ENCODE data around the gene EGLN1. TPM values are rescaled to one million over a fixed set of nuclear protein-coding genes. Genes with fewer than 3 reads are reported as not detected.

The EGLN1 gene
- total RNA-seq, 1 donor from 2014 or later, result 50.7 TPM

DNA sequence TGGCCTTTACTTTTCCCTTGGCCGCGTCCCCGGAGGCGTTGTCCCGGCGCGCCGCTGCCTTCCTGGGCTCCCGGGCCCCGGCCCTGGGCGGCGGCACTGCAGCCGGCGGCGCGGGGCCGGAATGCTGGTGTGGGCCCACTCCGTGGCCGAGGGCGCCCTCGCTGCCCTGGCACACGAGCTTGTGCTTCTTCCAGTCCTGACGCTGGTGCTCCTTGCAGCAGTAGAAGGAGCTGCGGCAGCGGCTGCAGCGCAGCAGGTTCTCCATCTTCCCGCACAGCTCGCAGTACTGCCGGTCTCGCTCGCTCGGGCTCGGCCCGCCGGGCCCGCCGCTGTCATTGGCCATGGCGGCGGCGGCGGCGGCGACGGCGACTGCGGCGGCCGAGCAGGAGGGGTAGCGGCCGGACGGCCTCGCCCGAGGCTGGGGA lies 529 bp downstream of the EGLN1 start:
- DNase-seq (ENCODE audit: low read depth in 2 of 2), result peak in 1 of 2 donors; percentile 66

- DNase-seq (ENCODE audit: low read depth in 2 of 2), result peak in 1 of 2 donors; percentile 66
Measured at GRCh38 chr1:231420959-231421545, 1.0 kb downstream of the EGLN1 start.

GRCh38 chr1:231420299-231420958 lies 1.7 kb downstream of the EGLN1 start:
- peak in 1 of 2 donors; percentile 48 for DNase-seq (ENCODE audit: low read depth in 2 of 2)

DNA sequence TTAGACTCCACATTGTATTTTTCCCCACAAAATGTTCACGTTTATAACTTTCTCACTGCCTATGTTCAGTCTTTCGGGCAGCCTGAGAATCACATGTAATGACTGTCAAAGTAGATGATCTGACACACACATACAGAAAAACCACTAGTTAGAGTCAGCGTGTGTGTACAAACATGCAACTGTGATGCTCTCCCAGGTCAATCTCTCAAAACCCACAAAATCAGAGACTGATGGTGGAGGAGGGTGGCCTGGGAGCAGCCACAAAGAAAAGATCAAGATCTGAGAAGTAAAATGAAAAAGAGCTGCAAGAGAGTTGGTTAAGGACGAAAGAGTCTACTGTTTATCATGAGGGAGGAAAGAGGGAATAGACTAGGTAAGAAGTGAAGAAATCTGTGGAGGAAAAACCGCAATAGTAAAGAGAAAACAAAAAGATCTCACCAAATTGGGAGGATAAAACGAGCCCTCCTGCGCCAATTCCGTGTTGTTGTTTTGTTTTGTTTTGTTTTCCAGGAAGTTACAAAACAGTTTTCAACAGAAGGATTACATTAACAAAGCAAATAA lies 2.3 kb downstream of the EGLN1 start:
- no peak for DNase-seq (ENCODE audit: low read depth in 2 of 2)

DNA sequence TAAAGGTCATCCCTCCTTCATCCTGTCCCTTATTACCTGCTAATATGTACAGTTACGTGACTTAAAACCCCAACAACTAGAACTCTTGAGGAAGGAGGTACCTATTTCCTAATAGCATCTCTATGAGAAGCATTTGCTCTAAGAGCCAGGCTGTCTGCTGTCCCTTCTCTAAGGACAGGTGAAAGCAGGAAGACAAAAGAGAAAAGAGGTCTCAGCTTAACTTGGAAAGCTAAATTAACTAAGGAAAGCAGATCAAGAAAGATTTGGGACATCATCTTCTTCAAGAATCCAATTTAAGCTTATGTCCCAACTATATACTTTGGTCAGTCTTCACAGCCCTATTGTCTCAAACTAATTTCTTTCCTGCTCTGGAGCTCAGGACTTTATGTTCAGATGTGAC lies 2.9 kb downstream of the EGLN1 start:
- no peak for DNase-seq (ENCODE audit: low read depth in 2 of 2)

- no peak for DNase-seq (ENCODE audit: low read depth in 2 of 2)
Measured at GRCh38 chr1:231418741-231419107, 3.4 kb downstream of the EGLN1 start.

- no peak for DNase-seq (ENCODE audit: low read depth in 2 of 2)
Measured at GRCh38 chr1:231418101-231418740, 3.9 kb downstream of the EGLN1 start.

GRCh38 chr1:231417513-231417912 lies 4.6 kb downstream of the EGLN1 start:
- DNase-seq (ENCODE audit: low read depth in 2 of 2), result no peak

GRCh38 chr1:231416901-231417300 lies 5.2 kb downstream of the EGLN1 start:
- no peak for DNase-seq (ENCODE audit: low read depth in 2 of 2)

DNA sequence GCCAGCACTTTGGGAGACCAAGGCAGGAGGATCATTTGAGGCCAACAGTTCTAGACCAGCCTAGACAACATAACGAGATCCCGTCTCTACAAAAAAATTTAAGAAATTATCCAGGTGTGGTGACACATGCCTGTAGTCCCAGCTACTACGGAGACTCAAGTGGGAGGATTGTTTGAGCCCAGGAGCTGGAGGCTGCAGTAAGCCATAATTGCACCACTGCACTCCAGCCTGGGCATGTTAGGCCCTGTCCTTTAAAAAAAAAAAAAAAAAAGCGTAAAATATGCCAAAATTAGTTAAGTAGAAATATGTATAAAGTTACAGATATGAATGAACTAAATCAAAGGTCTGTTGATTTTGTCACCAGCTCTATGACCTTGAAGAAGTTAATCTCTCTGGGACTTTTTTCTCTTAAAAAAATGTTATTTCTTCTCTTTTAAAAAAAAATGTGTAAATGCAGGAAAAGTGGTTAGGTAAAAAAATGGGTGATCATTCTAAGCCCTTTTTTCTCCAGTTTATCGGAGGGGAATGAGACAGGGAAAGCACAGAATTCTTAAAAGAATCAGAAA lies 7.0 kb downstream of the EGLN1 start:
- DNase-seq (ENCODE audit: low read depth in 2 of 2), result no peak

GRCh38 chr1:231414260-231415016 lies 7.6 kb downstream of the EGLN1 start:
- DNase-seq (ENCODE audit: low read depth in 2 of 2), result no peak

- DNase-seq (ENCODE audit: low read depth in 2 of 2), result no peak
Measured at GRCh38 chr1:231413749-231414082, 8.4 kb downstream of the EGLN1 start.

- no peak for DNase-seq (ENCODE audit: low read depth in 2 of 2)
Measured at GRCh38 chr1:231411036-231411531, 11.0 kb downstream of the EGLN1 start.

DNA sequence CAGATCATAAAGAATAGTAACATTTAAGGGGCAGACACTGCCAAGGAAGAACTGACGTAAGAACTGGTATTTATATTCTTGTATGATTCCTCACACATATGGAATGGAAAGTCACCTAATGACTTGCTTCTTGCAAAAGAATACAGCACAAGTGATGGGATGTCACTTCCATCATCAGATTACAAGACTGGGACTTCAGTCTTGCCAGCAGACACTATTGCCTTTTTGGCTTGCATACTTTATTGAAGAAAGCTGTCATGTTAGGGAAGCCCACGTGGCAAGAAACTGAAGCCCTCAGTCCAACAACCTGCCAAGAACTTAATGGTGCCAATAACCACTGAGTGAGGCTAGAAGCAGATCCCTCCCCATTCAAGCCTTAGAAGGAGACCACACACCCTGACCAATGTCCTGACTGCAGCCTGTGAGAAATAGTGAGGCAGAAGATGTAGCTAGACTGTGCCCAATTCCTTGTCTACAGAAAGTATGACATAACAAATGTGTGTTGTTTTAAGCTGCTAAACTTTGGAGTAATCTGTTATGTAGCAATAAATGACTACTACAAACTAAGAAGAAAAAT lies 12.0 kb downstream of the EGLN1 start:
- no peak for DNase-seq (ENCODE audit: low read depth in 2 of 2)

DNA sequence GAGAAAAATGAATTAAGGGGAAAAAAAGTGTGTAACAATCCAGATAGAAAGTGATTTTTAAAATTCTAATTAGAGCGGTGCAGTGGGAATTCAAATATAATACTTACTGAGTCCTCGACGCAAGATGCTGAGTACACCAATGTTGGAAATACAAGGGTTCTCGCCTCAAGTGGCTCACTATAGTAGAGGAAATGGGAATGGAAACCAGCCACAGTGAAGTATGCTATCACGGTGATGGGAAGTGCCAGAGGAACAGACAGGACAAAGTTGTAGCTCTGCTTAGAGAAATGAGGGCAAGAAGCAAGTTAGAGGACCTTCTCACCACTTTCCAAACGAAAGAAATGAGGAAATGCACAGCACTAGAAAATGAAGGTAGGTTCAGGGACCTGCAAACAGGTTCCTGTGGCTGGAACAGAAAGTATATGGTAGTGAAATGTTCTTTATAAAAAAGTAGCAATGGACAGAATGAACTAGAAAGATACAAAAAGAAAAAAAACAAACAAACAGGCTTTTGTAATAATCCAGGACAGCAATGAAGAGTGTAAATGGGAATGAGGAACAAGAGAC lies 13.5 kb downstream of the EGLN1 start:
- DNase-seq (ENCODE audit: low read depth in 2 of 2), result no peak

DNA sequence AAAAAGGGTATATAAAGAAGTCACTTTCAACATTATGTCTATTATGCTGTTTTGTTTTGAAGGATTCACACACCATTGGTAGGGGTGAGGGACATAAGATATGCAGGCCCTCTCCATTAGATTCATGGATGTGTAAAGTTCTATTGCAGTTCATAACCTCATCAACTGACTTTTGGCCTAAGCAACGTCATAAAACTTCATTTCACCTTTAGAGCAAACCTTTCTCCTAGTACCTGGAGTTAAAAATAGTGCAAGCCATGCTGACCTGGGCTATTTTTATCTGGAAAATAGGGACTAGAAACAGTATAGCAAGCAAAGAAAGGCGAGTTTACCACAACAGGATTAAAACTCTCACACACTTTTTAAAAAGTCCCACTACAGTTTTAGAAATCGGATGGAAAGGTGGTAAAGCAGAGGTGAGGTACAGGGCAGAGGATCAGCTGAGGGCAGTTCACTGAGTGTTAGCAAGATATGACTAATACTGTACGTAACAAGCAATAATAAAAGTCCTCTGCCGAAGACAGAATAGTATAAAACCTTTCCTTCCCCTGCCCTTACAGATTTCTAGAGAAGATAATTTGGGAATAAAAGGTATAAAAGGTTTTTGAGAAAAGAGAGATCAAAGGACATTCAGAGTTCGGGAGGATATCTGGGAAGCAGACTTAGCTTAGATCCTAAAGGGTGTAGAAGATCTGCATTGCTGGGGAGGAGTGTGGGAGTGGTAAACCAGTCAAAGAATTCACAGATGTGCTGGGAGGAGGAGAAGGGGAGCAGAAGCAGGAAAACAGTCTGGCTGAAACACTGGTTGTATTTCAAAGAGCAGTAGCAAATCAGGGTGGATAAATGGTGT lies 14.3 kb downstream of the EGLN1 start:
- peak in 1 of 2 donors; percentile 55 for DNase-seq (ENCODE audit: low read depth in 2 of 2)

DNA sequence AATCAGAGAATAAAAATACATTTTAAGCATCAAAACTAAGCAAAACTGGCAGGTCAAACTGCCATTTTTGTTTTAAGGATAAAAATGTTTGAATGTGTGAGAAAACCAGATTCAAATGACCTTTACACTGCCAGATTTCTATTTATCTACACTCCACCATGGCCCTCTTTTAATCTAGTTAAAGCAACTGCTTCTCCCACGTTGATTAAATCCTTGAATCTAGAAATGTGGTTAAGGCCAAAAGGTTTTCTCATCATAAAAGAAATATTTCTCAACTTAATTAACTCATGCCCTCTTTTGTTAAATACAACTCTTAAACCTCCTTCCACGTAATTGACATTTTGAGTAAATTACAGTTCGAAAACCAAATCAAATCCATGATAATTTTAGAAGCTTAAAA lies 15.0 kb downstream of the EGLN1 start:
- DNase-seq (ENCODE audit: low read depth in 2 of 2), result no peak

DNA sequence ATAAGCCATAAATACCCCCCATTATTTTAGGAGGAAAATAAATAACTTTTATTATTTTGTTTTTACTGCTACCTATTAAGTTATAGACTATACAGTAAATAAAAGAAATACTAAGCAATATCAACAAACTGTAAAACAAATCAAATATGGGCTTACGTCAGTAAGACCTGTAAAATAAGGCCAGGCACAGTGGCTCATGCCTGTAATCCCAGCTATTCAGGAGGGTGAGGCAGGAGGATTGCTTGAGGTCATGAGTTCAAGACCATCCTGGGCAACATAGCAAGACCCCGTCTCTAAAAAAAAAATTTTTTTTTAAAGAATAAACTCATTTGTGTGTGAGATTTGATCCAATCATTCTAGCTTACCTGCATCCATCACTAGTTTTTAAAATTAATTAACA lies 17.8 kb downstream of the EGLN1 start:
- DNase-seq (ENCODE audit: low read depth in 2 of 2), result no peak

DNA sequence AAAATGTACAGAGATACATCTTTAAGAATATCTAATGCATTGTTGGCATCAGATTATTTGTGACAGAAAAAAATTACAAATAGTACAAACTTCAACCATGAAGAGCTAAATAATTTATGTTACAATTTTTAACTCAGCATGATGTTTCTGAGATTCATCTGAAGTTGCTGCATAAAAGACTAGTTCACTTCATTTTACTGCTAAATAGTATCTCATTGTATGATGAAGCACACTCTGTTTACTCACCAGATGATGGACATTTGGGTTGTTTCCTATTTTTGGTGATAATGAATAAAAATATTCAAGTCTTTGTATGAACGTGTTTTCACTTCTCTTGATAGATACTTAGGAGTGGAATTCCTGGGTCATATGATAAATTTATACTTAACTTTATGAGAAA lies 20.6 kb downstream of the EGLN1 start:
- DNase-seq (ENCODE audit: low read depth in 2 of 2), result no peak
